H1 (cell line): ENCODE results near the gene EPN2. TPM values are rescaled to one million over a fixed set of nuclear protein-coding genes. Genes with fewer than 3 reads are reported as not detected.

Experiments
- CTCF ChIA-PET: fragments of 300-600 bp; sonication (Branson Sonifier 250); formaldehyde crosslinking; loops from one replicate; lab custom pipeline; 2021; ENCODE audit not compliant: partially characterized antibody; lab: Charles Lee
- POLR2A ChIA-PET: fragments of 300-600 bp; sonication (Branson Sonifier 250); formaldehyde crosslinking; loops from one replicate; lab custom pipeline; 2021; ENCODE audit warnings: inconsistent platforms; ENCODE audit not compliant: partially characterized antibody; lab: Charles Lee
- DNase-seq, 2 experiments: peaks; one replicate each; pipeline versions ENCODE4 v3.0.0 to v3.0.0-alpha.2; 2010 to 2022; ENCODE audit warnings: low spot score in 2 of 2, low read depth in 1 of 2, mixed read lengths in 1 of 2
- FAIRE-seq: peaks from 2 replicates; lab custom pipeline; 2011; peaks lifted over from hg19 to GRCh38; lab: Jason Lieb, UNC
- H2AFZ ChIP-seq: 2 replicates; pipeline ENCODE4 v1.8.1; 2012; ENCODE audit warnings: low read length, inconsistent platforms
- H2AK5ac ChIP-seq: 2 replicates; pipeline ENCODE4 v1.6.1; 2013; ENCODE audit warnings: low read depth, low read length
- H2BK120ac ChIP-seq: replicated peaks from 2 replicates; pipeline ENCODE3; 2013; ENCODE audit warnings: low read depth, low read length, inconsistent platforms
- H2BK12ac ChIP-seq: 2 replicates; pipeline ENCODE4 v1.6.1; 2013; ENCODE audit warnings: low read depth, low read length
- H2BK15ac ChIP-seq: 2 replicates; pipeline ENCODE4 v1.6.1; 2013; ENCODE audit warnings: low read length
- H2BK20ac ChIP-seq: 2 replicates; pipeline ENCODE4 v1.6.1; 2013; ENCODE audit warnings: low read length
- H2BK5ac ChIP-seq: 2 replicates; pipeline ENCODE4 v1.6.1; 2013; ENCODE audit warnings: low read depth, low read length
- H3K14ac ChIP-seq: 2 replicates; pipeline ENCODE4 v1.6.1; 2013; ENCODE audit warnings: inconsistent platforms; ENCODE audit not compliant: insufficient read length
- H3K18ac ChIP-seq: 2 replicates; pipeline ENCODE4 v1.6.1; 2013; ENCODE audit warnings: low read length; ENCODE audit errors: extremely low read depth
- H3K23ac ChIP-seq: 2 replicates; pipeline ENCODE4 v1.6.1; 2013; ENCODE audit warnings: inconsistent platforms; ENCODE audit not compliant: insufficient read length
- H3K23me2 ChIP-seq: 2 replicates; pipeline ENCODE4 v1.6.1; 2013; ENCODE audit warnings: low read depth, low read length
- H3K27ac ChIP-seq: 2 replicates; pipeline ENCODE4 v1.6.1; 2011; ENCODE audit warnings: low read depth, low read length, inconsistent platforms
- H3K27me3 ChIP-seq, 4 experiments: replicated peaks in 1 of 4; 1 replicate in 1 of 4; 2 replicates in 3 of 4; pipeline versions ENCODE4 v1.6.1 to v1.8.1; 2011 to 2013; ENCODE audit warnings: low read length in 3 of 4, mild to moderate bottlenecking in 3 of 4, inconsistent platforms in 2 of 4, mixed read lengths in 2 of 4, moderate library complexity in 1 of 4; ENCODE audit not compliant: control insufficient read depth in 3 of 4, insufficient read depth in 3 of 4; ENCODE audit errors: extremely low read depth in 1 of 4
- H3K36me3 ChIP-seq, 4 experiments: 2 replicates each; pipeline versions ENCODE4 v1.6.1 to v1.8.1; 2011 to 2013; ENCODE audit warnings: mild to moderate bottlenecking in 4 of 4, low read length in 3 of 4, moderate library complexity in 2 of 4, control low read depth in 1 of 4, inconsistent platforms in 1 of 4; ENCODE audit not compliant: insufficient read depth in 4 of 4, control insufficient read depth in 2 of 4
- H3K4ac ChIP-seq: replicated peaks from 2 replicates; pipeline ENCODE3; 2013; ENCODE audit warnings: low read length, low read depth, mixed read lengths, inconsistent platforms; ENCODE audit not compliant: insufficient read length
- H3K4me1 ChIP-seq, 4 experiments: replicated peaks in 1 of 4; 1 replicate in 1 of 4; 2 replicates in 3 of 4; pipeline versions ENCODE4 v1.6.1 to v1.8.1; 2011 to 2013; ENCODE audit warnings: low read length in 3 of 4, inconsistent platforms in 2 of 4, mixed read lengths in 1 of 4; ENCODE audit not compliant: insufficient read depth in 4 of 4, control insufficient read depth in 3 of 4
- H3K4me2 ChIP-seq, 2 experiments: 2 replicates each; pipeline versions ENCODE4 v1.6.1 to v1.8.1; 2011 to 2013; ENCODE audit warnings: low read depth in 2 of 2, low read length in 2 of 2, control low read depth in 1 of 2, inconsistent platforms in 1 of 2, mild to moderate bottlenecking in 1 of 2; ENCODE audit not compliant: insufficient read depth in 1 of 2
- H3K4me3 ChIP-seq, 4 experiments: fragments of 200-600, 300-600 bp in 1 of 4; sonication (generic), shearing (Covaris generic), sonication (Bioruptor Twin) in 1 of 4; 2 replicates each; pipeline versions ENCODE4 v1.5.1 to v1.8.1; 2011 to 2016; ENCODE audit warnings: low read length in 4 of 4, low read depth in 3 of 4, control low read depth in 2 of 4, inconsistent platforms in 2 of 4, mild to moderate bottlenecking in 2 of 4, mixed read lengths in 1 of 4, moderate library complexity in 1 of 4; ENCODE audit not compliant: insufficient read depth in 2 of 4; ENCODE audit errors: extremely low read depth in 1 of 4
- H3K56ac ChIP-seq: replicated peaks from 2 replicates; pipeline ENCODE3; 2013; ENCODE audit warnings: low read depth, mild to moderate bottlenecking, mixed read lengths, low read length, inconsistent platforms; ENCODE audit not compliant: insufficient read length
- H3K79me1 ChIP-seq: 2 replicates; pipeline ENCODE4 v1.6.1; 2013; ENCODE audit warnings: low read depth, low read length, control low read depth
- H3K79me2 ChIP-seq, 2 experiments: 2 replicates each; pipeline versions ENCODE4 v1.6.1 to v1.8.1; 2012 to 2013; ENCODE audit warnings: low read length in 2 of 2, mild to moderate bottlenecking in 2 of 2, inconsistent platforms in 1 of 2; ENCODE audit not compliant: insufficient read depth in 2 of 2, control insufficient read depth in 1 of 2
- H3K9ac ChIP-seq, 4 experiments: replicated peaks in 1 of 4; 1 replicate in 1 of 4; 2 replicates in 3 of 4; pipeline versions ENCODE4 v1.6.1 to v1.8.1; 2011 to 2013; ENCODE audit warnings: low read depth in 3 of 4, low read length in 3 of 4, control low read depth in 2 of 4, mild to moderate bottlenecking in 2 of 4, moderate library complexity in 2 of 4, inconsistent platforms in 1 of 4; ENCODE audit errors: extremely low read depth in 1 of 4
- H3K9me3 ChIP-seq, 2 experiments: 2 replicates each; pipeline versions ENCODE4 v1.6.1 to v1.8.1; 2012 to 2013; ENCODE audit warnings: mild to moderate bottlenecking in 2 of 2, moderate library complexity in 2 of 2, control low read depth in 1 of 2, inconsistent platforms in 1 of 2, low read depth in 1 of 2, low read length in 1 of 2, mixed read lengths in 1 of 2; ENCODE audit not compliant: insufficient read depth in 2 of 2
- H4K20me1 ChIP-seq, 2 experiments: replicated peaks in 1 of 2; 2 replicates each; pipeline versions ENCODE3 to v1.8.1; 2011 to 2013; ENCODE audit warnings: inconsistent platforms in 2 of 2, low read length in 2 of 2, mild to moderate bottlenecking in 1 of 2; ENCODE audit not compliant: insufficient read depth in 2 of 2, control insufficient read depth in 1 of 2
- H4K5ac ChIP-seq: 2 replicates; pipeline ENCODE4 v1.6.1; 2013; ENCODE audit warnings: low read length, low read depth, mixed read lengths, inconsistent platforms; ENCODE audit not compliant: insufficient read length
- H4K8ac ChIP-seq: 2 replicates; pipeline ENCODE4 v1.8.0; 2013; ENCODE audit warnings: mild to moderate bottlenecking, moderate library complexity, low read length, inconsistent platforms; ENCODE audit not compliant: insufficient read depth; ENCODE audit errors: extremely low read depth
- H4K91ac ChIP-seq: replicated peaks from 2 replicates; pipeline ENCODE3; 2013; ENCODE audit warnings: low read length, mixed read lengths, inconsistent platforms; ENCODE audit not compliant: insufficient read length
- ASH2L ChIP-seq: fragments of 200-600, 300-600 bp; sonication (generic); IDR thresholded peaks from one replicate; pipeline ENCODE4 v1.7.1; 2017; ENCODE audit warnings: low read length
- ATF3 ChIP-seq: IDR thresholded peaks from 2 replicates; pipeline ENCODE4 v1.6.1; 2011; ENCODE audit warnings: low read depth, mild to moderate bottlenecking, low read length; ENCODE audit not compliant: insufficient read depth
- CHD2 ChIP-seq: IDR thresholded peaks from 2 replicates; pipeline ENCODE4 v1.6.1; 2012; ENCODE audit warnings: low read length, improper control_type of control experiment
- EP300 ChIP-seq, 2 experiments: IDR thresholded peaks; 1 replicate in 1 of 2; 2 replicates in 1 of 2; pipeline ENCODE4 v1.6.1; 2011 to 2012; ENCODE audit warnings: low read depth in 2 of 2, low read length in 2 of 2, mild to moderate bottlenecking in 2 of 2, borderline replicate concordance in 1 of 2, inconsistent platforms in 1 of 2, moderate library complexity in 1 of 2
- GABPA ChIP-seq: IDR thresholded peaks from 2 replicates; pipeline ENCODE4 v1.6.1; 2011; ENCODE audit warnings: mild to moderate bottlenecking, low read length, moderate library complexity, borderline replicate concordance; ENCODE audit not compliant: insufficient read depth
- HDAC2 ChIP-seq, 2 experiments: fragments of 300-600 bp in 1 of 2; sonication (generic) in 1 of 2; IDR thresholded peaks; 2 replicates each; pipeline ENCODE4 v1.6.1; 2011 to 2012; ENCODE audit warnings: low read depth in 2 of 2, low read length in 2 of 2, mild to moderate bottlenecking in 2 of 2, moderate library complexity in 2 of 2, borderline replicate concordance in 1 of 2, inconsistent platforms in 1 of 2
- POU5F1 ChIP-seq: IDR thresholded peaks from 2 replicates; pipeline ENCODE4 v1.6.1; 2011; ENCODE audit warnings: low read depth, mild to moderate bottlenecking, low read length, moderate library complexity
- SIRT6 ChIP-seq: IDR thresholded peaks from one replicate; pipeline ENCODE4 v1.7.1; 2012; ENCODE audit warnings: low read length, inconsistent platforms
- SP1 ChIP-seq: IDR thresholded peaks from 2 replicates; pipeline ENCODE4 v1.6.1; 2011; ENCODE audit warnings: low read depth, low read length
- WGBS, 2 experiments: shearing (Covaris generic) in 1 of 2; methylation state at CpG; one replicate each; pipeline versions ENCODE4 v1.1.6 to v1.1.7; 2013 to 2015; ENCODE audit warnings: low lambda C conversion rate in 2 of 2, mixed read lengths in 2 of 2, inconsistent platforms in 1 of 2, low coverage in 1 of 2, missing lambda C conversion rate in 1 of 2; ENCODE audit not compliant: insufficient replicate concordance in 2 of 2, insufficient coverage in 1 of 2, insufficient read length in 1 of 2; ENCODE audit errors: extremely low coverage in 1 of 2, missing lambda C conversion rate in 1 of 2; 5-methylcytosine and 5-hydroxymethylcytosine counted together
- polyA plus RNA-seq, 7 experiments: library from polyadenylated mRNA; depleted of rRNA in 3 of 7; stranded (reverse) in 5 of 7; unstranded in 2 of 7; fragments of >200 nt in 5 of 7; fragments of 200-250 nt in 2 of 7; gene quantifications; 1 replicate in 5 of 7; 2 replicates in 1 of 7; 4 replicates in 1 of 7; pipeline versions ENCODE4 v1.2.1 to v1.2.3, GENCODE V29; 2011 to 2013; ENCODE audit warnings: missing spikeins in 2 of 7, mixed read lengths in 2 of 7
- total RNA-seq: library from RNA; stranded (reverse); fragmentation: NEBNext Ultra II Directional; extraction: Animal tissue kit (Norgen Biotek cat#: 25700); gene quantifications from 2 replicates; pipeline ENCODE4 v1.2.1, GENCODE V29; 2021

EPN2 gene
- total and polyA plus RNA-seq, 2 of the 8 experiments (the other 6 are each of a cell fraction or from before 2014, with no cell fraction given): 28.7 to 55.8 TPM

DNA sequence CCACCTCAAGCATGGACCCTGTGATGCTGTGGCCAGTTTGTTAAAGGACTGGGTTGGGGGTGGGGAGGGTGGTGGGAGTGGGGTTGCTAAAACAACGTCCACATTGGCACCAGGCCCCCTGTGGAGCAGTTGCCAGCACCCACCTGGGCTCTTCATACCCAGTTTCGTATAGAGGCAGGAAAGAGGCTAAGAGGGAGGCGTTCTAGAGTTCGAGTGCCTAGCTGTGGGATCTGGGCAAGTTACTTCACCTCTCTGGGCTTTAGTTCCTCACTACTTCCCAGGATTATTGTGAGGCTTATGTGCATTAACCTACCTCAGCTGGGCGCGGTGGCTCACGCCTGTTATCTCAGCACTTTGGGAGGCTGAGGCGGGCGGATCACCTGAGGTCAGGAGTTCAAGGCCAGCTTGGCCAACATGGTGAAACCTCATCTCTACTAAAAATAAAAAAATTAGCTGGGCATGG is 148.4 kb downstream of the EPN2 start:
- POLR2A ChIA-PET: interaction anchor here (0.6 to 2.7 kb wide), 11 partner anchors 7 to 608 kb away, joined by 3 to 23 read pairs (median 5); partner anchors contain the start of gene MAPK7
- Histone ChIP-seq H3K9ac (no peak overlapping the region), H4K5ac (no peak overlapping the region), H2AK5ac (no peak overlapping the region), H3K14ac (no peak overlapping the region), H4K8ac (no peak overlapping the region), H3K9me3 (no peaks in the 10 kb centered on the region), H4K91ac (no peak overlapping the region), H3K27me3 (no peaks in the 10 kb centered on the region), H4K20me1 (peaks cover 3 to 19% of the 10 kb centered on the region in 2 experiments), H3K56ac (no peak overlapping the region), H3K4me2 (no peak overlapping the region), H2BK20ac (no peak overlapping the region), H3K4ac (no peak overlapping the region), H3K4me1 (peaks cover 4 to 16% (median 12%) of the 10 kb centered on the region in 4 experiments), H2BK120ac (no peak overlapping the region), H3K79me2 (peaks cover 0 to 9% of the 10 kb centered on the region in 2 experiments; a peak in 2 of 4 replicates), H3K18ac (no peak overlapping the region), H2AFZ (no peak overlapping the region), H3K23me2 (peaks cover 3% of the 10 kb centered on the region; the same call in 1 of the 2 replicates), H2BK15ac (no peak overlapping the region), H2BK12ac (no peak overlapping the region), H2BK5ac (no peak overlapping the region), H3K27ac (no peak overlapping the region), H3K4me3 (no peak overlapping the region), H3K36me3 (peaks cover 29 to 48% (median 36%) of the 10 kb centered on the region in 4 experiments), H3K79me1 (peaks cover 5% of the 10 kb centered on the region), H3K23ac (no peak overlapping the region)
- no peak for DNase-seq
- FAIRE-seq: no peak
- CTCF ChIA-PET: interaction anchor here (1.0 to 2.1 kb wide), 7 partner anchors 14 to 381 kb away, joined by 3 to 12 read pairs (median 5); partner anchors contain the start of gene B9D1
- 85% methylated on average over 8 of the region's 9 CpGs; no CpG with 5 or more reads in 1 of the 2 experiments for WGBS, 2 experiments
- TF ChIP-seq GABPA (no peak), HDAC2 (IDR thresholded peaks at IDR 0.05; ENCODE audit: borderline replicate concordance in 1 of 2, low read depth in 2 of 2, low read length in 2 of 2) (no peak), SP1 (no peak), SIRT6 (no peak), CHD2 (no peak), ASH2L (no peak), EP300 (IDR thresholded peaks at IDR 0.05; ENCODE audit: borderline replicate concordance in 1 of 2, low read depth in 2 of 2, low read length in 2 of 2) (no peak), POU5F1 (no peak), ATF3 (no peak)
